Endodermal cell (in vitro differentiated cells): Measurements from ENCODE around the gene CCDC185. TPM values are rescaled to one million over a fixed set of nuclear protein-coding genes. Genes with fewer than 3 reads are reported as not detected.

Source experiments
- DNase-seq: peaks from one replicate; pipeline ENCODE4 v3.0.0-alpha.2; 2017
- H3K27ac ChIP-seq: 2 replicates; pipeline ENCODE4 v1.5.1; 2013; ENCODE audit warnings: mild to moderate bottlenecking, low read depth, low read length, moderate library complexity
- H3K27me3 ChIP-seq: 2 replicates; pipeline ENCODE4 v1.6.1; 2013; ENCODE audit warnings: mild to moderate bottlenecking, low read length, moderate library complexity; ENCODE audit not compliant: insufficient read depth, control insufficient read depth, poor library complexity, severe bottlenecking
- H3K36me3 ChIP-seq: 2 replicates; pipeline ENCODE4 v1.7.0; 2013; ENCODE audit warnings: mild to moderate bottlenecking, low read length, moderate library complexity; ENCODE audit not compliant: control insufficient read depth, insufficient read depth
- H3K4me1 ChIP-seq: one replicate; pipeline ENCODE4 v1.7.0; 2013; ENCODE audit warnings: low read length; ENCODE audit not compliant: control insufficient read depth, insufficient read depth
- H3K4me3 ChIP-seq: 2 replicates; pipeline ENCODE4 v1.5.1; 2013; ENCODE audit warnings: mild to moderate bottlenecking, low read length, moderate library complexity
- H3K9ac ChIP-seq: 2 replicates; pipeline ENCODE4 v1.6.1; 2013; ENCODE audit warnings: mild to moderate bottlenecking, low read length, moderate library complexity; ENCODE audit not compliant: poor library complexity, severe bottlenecking; ENCODE audit errors: extremely low read depth
- H3K9me3 ChIP-seq: 2 replicates; pipeline ENCODE4 v1.6.1; 2013; ENCODE audit warnings: mild to moderate bottlenecking, low read length, moderate library complexity; ENCODE audit not compliant: control insufficient read depth
- H3K27ac Mint-ChIP-seq: 2 replicates; pipeline ENCODE4 v1.8.0; 2020; ENCODE audit warnings: mixed read lengths
- H3K27me3 Mint-ChIP-seq: 2 replicates; pipeline ENCODE4 v1.8.0; 2021; ENCODE audit warnings: mild to moderate bottlenecking, mixed read lengths; ENCODE audit not compliant: insufficient read depth
- H3K36me3 Mint-ChIP-seq: 2 replicates; pipeline ENCODE4 v1.8.0; 2020; ENCODE audit warnings: low read depth, mixed read lengths
- H3K4me1 Mint-ChIP-seq: 2 replicates; pipeline ENCODE4 v1.8.0; 2020; ENCODE audit warnings: mixed read lengths
- H3K4me3 Mint-ChIP-seq: 2 replicates; pipeline ENCODE4 v1.8.0; 2020; ENCODE audit warnings: mild to moderate bottlenecking, moderate library complexity, mixed read lengths
- H3K9me3 Mint-ChIP-seq: 2 replicates; pipeline ENCODE4 v1.8.0; 2020; ENCODE audit warnings: mild to moderate bottlenecking, mixed read lengths
- CTCF ChIP-seq: fragments of 200-600 bp; sonication (generic); conservative IDR thresholded peaks from 2 replicates; pipeline ENCODE4 v1.5.0; 2021; ENCODE audit warnings: antibody characterized with exemption, mild to moderate bottlenecking
- WGBS, 2 experiments: methylation state at CpG; one replicate each; pipeline versions ENCODE4 v1.1.5 to v1.1.7; 2013; ENCODE audit warnings: missing lambda C conversion rate in 2 of 2, mixed read lengths in 1 of 2; ENCODE audit not compliant: insufficient coverage in 1 of 2, insufficient read length in 1 of 2; 5-methylcytosine and 5-hydroxymethylcytosine counted together
- long read RNA-seq, 4 experiments: library from polyadenylated mRNA in 2 of 4; library from RNA in 1 of 4; library from capped mRNA in 1 of 4; stranded (forward) in 3 of 4; unstranded in 1 of 4; transcript quantifications; one replicate each; pipeline ENCODE4 v2.0.0, GENCODE V29; 2020 to 2021; ENCODE audit warnings: inconsistent platforms in 1 of 4
- polyA plus RNA-seq, 2 experiments: library from polyadenylated mRNA; stranded (reverse); fragments of 50-300 nt; gene quantifications; one replicate each; pipeline ENCODE4 v1.2.3, GENCODE V29; 2013
- total RNA-seq, 2 donors: library from RNA; stranded (reverse); fragmentation: NEBNext Ultra II Directional in 1 of 2; extraction: Animal tissue kit (Norgen Biotek cat#: 25700) in 1 of 2; gene quantifications; 2 replicates in 1 of 2; 3 replicates in 1 of 2; pipeline ENCODE4 v1.2.1, GENCODE V29; 2021

CCDC185 gene
- total RNA-seq = not detected
- not detected for polyA plus RNA-seq (2013, experiment 1 of 2)
- polyA plus RNA-seq (2013, experiment 2 of 2) = not detected
- long read RNA-seq, experiment 1 = 0 reads
- long read RNA-seq, experiment 2 = 0 reads
- long read RNA-seq, experiment 3 = 0 reads
- long read RNA-seq, experiment 4 = 0 reads

- no peak within 1 kb of the TSS for H3K9ac ChIP-seq
- H3K4me3 ChIP-seq = no peak within 1 kb of the TSS
Observed at GRCh38 chr1:223393275-223394214, at the start of gene CCDC185. Gene CCDC185, plus strand, starts transcription at chr1:223393415. Its CDS starts 61 bp downstream, at chr1:223393476.

GRCh38 chr1:223343692-223344091 lies 49.5 kb upstream of the CCDC185 start:
- Histone ChIP-seq H3K27me3 (no peaks in the 10 kb centered on the region), H3K4me1 (peaks cover 7% of the 10 kb centered on the region), H3K36me3 (no peaks in the 10 kb centered on the region), H3K27ac (no peak overlapping the region), H3K4me3 (no peak overlapping the region), H3K9me3 (no peaks in the 10 kb centered on the region), H3K9ac (no peak overlapping the region)
- Mint-ChIP-seq H3K27ac (no peak overlapping the region), H3K36me3 (no peaks in the 10 kb centered on the region), H3K4me3 (no peak overlapping the region), H3K27me3 (no peaks in the 10 kb centered on the region), H3K4me1 (peaks cover 23% of the 10 kb centered on the region), H3K9me3 (no peaks in the 10 kb centered on the region)
- TF ChIP-seq CTCF = no peak
- 82 to 90% methylated on average over 3 of the region's 3 CpGs for WGBS, 2 experiments
- DNase-seq = no peak

More at GRCh38 chr1:223393275-223394214, at the start of gene CCDC185:
- H3K36me3 Mint-ChIP-seq = no peaks in the 10 kb centered on the region
- Histone ChIP-seq H3K27ac (no peak within 1 kb of the TSS), H3K36me3 (no peaks in the 10 kb centered on the region), H3K4me1 (no peaks in the 10 kb centered on the region), H3K9me3 (no peaks in the 10 kb centered on the region), H3K27me3 (peaks cover 25% of the 10 kb centered on the region)
- DNase-seq = no peak
- no peak within 1 kb of the TSS for H3K27ac Mint-ChIP-seq
- WGBS, 2 experiments = 77 to 85% methylated on average over 46 to 73 of the region's 73 CpGs
- no peak for TF ChIP-seq CTCF
- H3K9me3 Mint-ChIP-seq = peaks cover 15% of the 10 kb centered on the region
- no peak within 1 kb of the TSS for H3K4me3 Mint-ChIP-seq
- peaks cover 27% of the 10 kb centered on the region for H3K27me3 Mint-ChIP-seq
- no peaks in the 10 kb centered on the region for H3K4me1 Mint-ChIP-seq

GRCh38 chr1:223344491-223344890 lies 48.7 kb upstream of the CCDC185 start:
- no peak overlapping the region for H3K4me3 ChIP-seq
- H3K4me3 Mint-ChIP-seq = no peak overlapping the region
- WGBS, 2 experiments = 92 to 94% methylated on average over 6 of the region's 6 CpGs

More at GRCh38 chr1:223344491-223344890, 48.7 kb upstream of the CCDC185 start:
- H3K27me3 Mint-ChIP-seq = no peaks in the 10 kb centered on the region
- Histone ChIP-seq H3K27me3 (no peaks in the 10 kb centered on the region), H3K9me3 (no peaks in the 10 kb centered on the region), H3K36me3 (no peaks in the 10 kb centered on the region), H3K4me1 (peaks cover 7% of the 10 kb centered on the region), H3K27ac (no peak overlapping the region), H3K9ac (no peak overlapping the region)
- H3K36me3 Mint-ChIP-seq = no peaks in the 10 kb centered on the region
- no peak for DNase-seq
- no peak overlapping the region for H3K27ac Mint-ChIP-seq
- H3K4me1 Mint-ChIP-seq = peaks cover 15% of the 10 kb centered on the region
- TF ChIP-seq CTCF = no peak
- H3K9me3 Mint-ChIP-seq = no peaks in the 10 kb centered on the region
